Suprapubic skin (tissue), 4 donors: ENCODE measurements around the gene TUBB2A. TPM values are rescaled to one million over a fixed set of nuclear protein-coding genes. Genes with fewer than 3 reads are reported as not detected.
"Not testable (repeated sequence)": the region's sequence is repeated elsewhere in the genome, so short reads cannot be mapped to it uniquely, and the experiment has no call there.

Experiments
- DNase-seq, 2 donors: peaks; one replicate each; pipeline ENCODE4 v3.0.0-alpha.2; 2019; ENCODE audit warnings: low spot score in 2 of 2
- H3K27ac ChIP-seq: fragments of 200-600 bp; sonication (generic); one replicate; pipeline ENCODE4 v1.5.1; 2019
- H3K27me3 ChIP-seq: fragments of 200-600 bp; sonication (generic); one replicate; pipeline ENCODE4 v1.5.1; 2019
- H3K36me3 ChIP-seq: fragments of 200-600 bp; sonication (generic); one replicate; pipeline ENCODE4 v1.5.1; 2019
- H3K4me1 ChIP-seq: fragments of 200-600 bp; sonication (generic); one replicate; pipeline ENCODE4 v1.5.1; 2019
- H3K4me3 ChIP-seq: fragments of 200-600 bp; sonication (generic); one replicate; pipeline ENCODE4 v1.5.1; 2019; ENCODE audit warnings: mild to moderate bottlenecking
- H3K9me3 ChIP-seq: fragments of 200-600 bp; sonication (generic); one replicate; pipeline ENCODE4 v1.5.1; 2019
- EP300 ChIP-seq: sonication (generic); formaldehyde crosslinking; IDR thresholded peaks from one replicate; pipeline ENCODE4 v1.6.1; 2017; ENCODE audit warnings: antibody characterized with exemption
- POLR2A ChIP-seq, 2 donors: fragments of 450-650 bp; IDR thresholded peaks; one replicate each; pipeline ENCODE4 v1.6.1; 2017; ENCODE audit warnings: antibody characterized with exemption in 2 of 2, mild to moderate bottlenecking in 2 of 2, moderate library complexity in 2 of 2
- POLR2AphosphoS5 ChIP-seq, 3 donors: sonication (generic); formaldehyde crosslinking; IDR thresholded peaks; one replicate each; pipeline ENCODE4 v1.6.1; 2017; ENCODE audit warnings: antibody characterized with exemption in 3 of 3
- WGBS: methylation state at CpG from one replicate; pipeline ENCODE4 v1.1.5; 2018; 5-methylcytosine and 5-hydroxymethylcytosine counted together
- total RNA-seq, 4 donors: library from RNA; depleted of rRNA; stranded (reverse); fragments of >200 nt; gene quantifications; one replicate each; pipeline ENCODE4 v1.1.0, GENCODE V29; 2016
- TF ChIP-seq, protein P1 (sequence below), 2 donors: fragments of 200-600 bp in 1 of 2; fragments of 450-650 bp in 1 of 2; sonication (generic) in 1 of 2; IDR thresholded peaks; one replicate each; pipeline ENCODE4 v1.5.1; 2016 to 2019; ENCODE audit warnings: antibody characterized with exemption in 2 of 2, mild to moderate bottlenecking in 1 of 2, moderate library complexity in 1 of 2

The TUBB2A gene
- total RNA-seq, 4 donors from 2014 or later: 121 to 338 (median 242) TPM

- H3K4me3 ChIP-seq: no peak overlapping the region
- H3K36me3 ChIP-seq: no peaks in the 10 kb centered on the region
- no peak overlapping the region for H3K27ac ChIP-seq
- TF ChIP-seq POLR2AphosphoS5 (IDR thresholded peaks at IDR 0.05) (no peak), POLR2A (IDR thresholded peaks at IDR 0.05) (no peak), EP300 (no peak)
- TF ChIP-seq, protein P1, sequence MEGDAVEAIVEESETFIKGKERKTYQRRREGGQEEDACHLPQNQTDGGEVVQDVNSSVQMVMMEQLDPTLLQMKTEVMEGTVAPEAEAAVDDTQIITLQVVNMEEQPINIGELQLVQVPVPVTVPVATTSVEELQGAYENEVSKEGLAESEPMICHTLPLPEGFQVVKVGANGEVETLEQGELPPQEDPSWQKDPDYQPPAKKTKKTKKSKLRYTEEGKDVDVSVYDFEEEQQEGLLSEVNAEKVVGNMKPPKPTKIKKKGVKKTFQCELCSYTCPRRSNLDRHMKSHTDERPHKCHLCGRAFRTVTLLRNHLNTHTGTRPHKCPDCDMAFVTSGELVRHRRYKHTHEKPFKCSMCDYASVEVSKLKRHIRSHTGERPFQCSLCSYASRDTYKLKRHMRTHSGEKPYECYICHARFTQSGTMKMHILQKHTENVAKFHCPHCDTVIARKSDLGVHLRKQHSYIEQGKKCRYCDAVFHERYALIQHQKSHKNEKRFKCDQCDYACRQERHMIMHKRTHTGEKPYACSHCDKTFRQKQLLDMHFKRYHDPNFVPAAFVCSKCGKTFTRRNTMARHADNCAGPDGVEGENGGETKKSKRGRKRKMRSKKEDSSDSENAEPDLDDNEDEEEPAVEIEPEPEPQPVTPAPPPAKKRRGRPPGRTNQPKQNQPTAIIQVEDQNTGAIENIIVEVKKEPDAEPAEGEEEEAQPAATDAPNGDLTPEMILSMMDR (IDR thresholded peaks at IDR 0.05): no peak
- DNase-seq: no peak
- no peaks in the 10 kb centered on the region for H3K9me3 ChIP-seq
- no peaks in the 10 kb centered on the region for H3K27me3 ChIP-seq
- peaks cover 9% of the 10 kb centered on the region for H3K4me1 ChIP-seq
- 86% methylated on average over 2 of the region's 2 CpGs for WGBS
Measured at GRCh38 chr6:3201388-3201787, 44.0 kb upstream of the TUBB2A start.

GRCh38 chr6:3200682-3201081 lies 43.3 kb upstream of the TUBB2A start:
- no peaks in the 10 kb centered on the region for H3K9me3 ChIP-seq
- no peak overlapping the region for H3K27ac ChIP-seq
- TF ChIP-seq POLR2AphosphoS5 (IDR thresholded peaks at IDR 0.05): no peak
- no peak for DNase-seq
- H3K36me3 ChIP-seq: no peaks in the 10 kb centered on the region
- no peak overlapping the region for H3K4me3 ChIP-seq
- H3K27me3 ChIP-seq: no peaks in the 10 kb centered on the region
- peaks cover 4% of the 10 kb centered on the region for H3K4me1 ChIP-seq

DNA sequence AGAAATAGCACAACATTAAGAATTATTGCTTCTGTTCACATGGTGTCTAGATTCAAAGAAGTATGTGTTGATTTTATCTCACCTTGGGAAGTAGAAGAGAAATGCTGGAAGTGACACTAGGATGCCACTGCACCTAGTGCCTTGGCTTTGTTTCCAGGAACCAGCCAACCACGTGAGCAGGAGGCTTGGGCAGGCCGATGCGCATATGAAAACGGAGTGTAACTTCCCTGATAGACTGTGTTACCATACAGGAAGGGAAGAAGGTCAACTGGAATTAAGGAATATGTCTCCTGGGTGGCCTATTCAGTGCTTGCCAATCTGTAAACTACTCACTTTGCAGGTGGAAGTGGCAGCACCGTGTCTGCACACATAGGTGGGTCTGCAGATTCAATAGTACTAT lies 42.0 kb upstream of the TUBB2A start:
- no peaks in the 10 kb centered on the region for H3K4me1 ChIP-seq
- H3K27ac ChIP-seq: no peak overlapping the region
- no peaks in the 10 kb centered on the region for H3K27me3 ChIP-seq
- WGBS: 90% methylated on average over 5 of the region's 5 CpGs
- H3K9me3 ChIP-seq: no peaks in the 10 kb centered on the region
- no peaks in the 10 kb centered on the region for H3K36me3 ChIP-seq
- no peak overlapping the region for H3K4me3 ChIP-seq
- DNase-seq: no peak
- TF ChIP-seq POLR2A (IDR thresholded peaks at IDR 0.05) (no peak), EP300 (no peak), POLR2AphosphoS5 (IDR thresholded peaks at IDR 0.05) (no peak)
- TF ChIP-seq, protein P1 (IDR thresholded peaks at IDR 0.05): no peak

- H3K27me3 ChIP-seq, H3K4me1 ChIP-seq, H3K27ac ChIP-seq, H3K36me3 ChIP-seq, H3K9me3 ChIP-seq, H3K4me3 ChIP-seq, DNase-seq: not testable (repeated sequence)
- 86% methylated on average over 3 of the region's 5 CpGs for WGBS
Measured at GRCh38 chr6:3197734-3198133, 40.4 kb upstream of the TUBB2A start.

DNA sequence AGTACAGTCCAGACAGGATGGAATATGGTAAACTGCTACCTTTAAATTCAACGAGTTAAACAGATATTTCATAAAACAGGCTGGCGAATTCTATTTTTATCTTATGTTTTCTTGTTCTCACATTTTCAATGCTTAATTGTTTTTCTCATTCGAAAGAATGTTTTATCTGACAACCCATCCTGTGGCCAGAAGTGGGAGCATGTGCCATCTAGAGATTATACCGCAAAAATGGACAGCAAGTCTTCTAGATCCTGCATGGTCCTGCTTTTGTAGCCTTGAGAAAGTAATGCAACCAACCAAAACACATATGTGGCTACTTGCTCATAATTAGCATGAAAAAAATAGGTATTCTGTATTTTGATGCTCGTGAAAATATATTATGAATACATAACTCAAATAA lies 39.4 kb upstream of the TUBB2A start:
- no peak overlapping the region for H3K4me3 ChIP-seq
- DNase-seq: no peak
- no peak for TF ChIP-seq POLR2AphosphoS5 (IDR thresholded peaks at IDR 0.05)
- TF ChIP-seq, protein P1 (IDR thresholded peaks at IDR 0.05): no peak
- TF ChIP-seq EP300: no peak
- TF ChIP-seq POLR2A (IDR thresholded peaks at IDR 0.05): no peak
- no peaks in the 10 kb centered on the region for H3K36me3 ChIP-seq
- H3K4me1 ChIP-seq: no peaks in the 10 kb centered on the region
- H3K9me3 ChIP-seq: no peaks in the 10 kb centered on the region
- no peak overlapping the region for H3K27ac ChIP-seq
- H3K27me3 ChIP-seq: no peaks in the 10 kb centered on the region
- 82% methylated on average over 5 of the region's 5 CpGs for WGBS

DNA sequence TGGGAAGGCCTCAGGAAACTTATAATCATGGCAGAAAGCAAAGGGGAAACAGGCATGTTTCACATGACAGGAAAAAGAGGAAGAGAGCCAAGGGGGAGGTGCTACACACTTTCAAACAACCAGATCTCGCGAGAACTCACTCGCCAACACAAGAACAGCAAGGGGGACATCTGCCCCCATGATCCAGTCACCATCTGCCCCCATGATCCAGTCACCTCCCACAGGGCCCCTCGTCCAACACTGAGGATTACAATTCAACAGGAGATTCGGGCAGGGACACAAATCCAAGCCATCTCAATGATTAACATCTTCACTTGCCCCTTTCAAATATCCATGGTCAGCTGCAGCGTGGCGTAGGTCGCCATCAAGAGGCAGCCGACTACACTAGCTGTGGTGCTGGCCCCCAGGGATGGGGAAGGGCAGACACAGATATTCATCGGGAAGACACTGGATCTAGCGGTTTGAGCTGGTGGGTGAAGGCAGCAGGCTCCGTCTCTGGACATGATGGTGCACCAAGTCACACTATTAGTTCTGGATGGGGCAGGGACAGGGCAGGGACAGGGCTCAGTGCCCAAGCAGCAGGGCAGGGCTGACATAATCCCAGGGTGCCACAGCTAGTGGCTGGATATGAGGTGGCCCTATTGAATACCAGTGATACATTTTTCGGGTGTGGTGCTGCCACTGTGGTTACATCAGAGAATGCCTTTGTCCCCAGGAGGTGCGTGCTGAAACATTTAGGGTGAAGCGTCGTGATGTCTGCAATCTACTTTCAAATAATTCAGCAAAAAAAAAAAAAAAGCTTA lies 38.6 kb upstream of the TUBB2A start:
- TF ChIP-seq EP300: no peak
- TF ChIP-seq, protein P1 (IDR thresholded peaks at IDR 0.05): no peak
- TF ChIP-seq POLR2AphosphoS5 (IDR thresholded peaks at IDR 0.05): no peak
- no peak for TF ChIP-seq POLR2A (IDR thresholded peaks at IDR 0.05)
- DNase-seq: no peak
- Histone ChIP-seq H3K9me3 (no peaks in the 10 kb centered on the region), H3K4me1 (no peaks in the 10 kb centered on the region), H3K36me3 (no peaks in the 10 kb centered on the region), H3K27ac (no peak overlapping the region), H3K27me3 (no peaks in the 10 kb centered on the region), H3K4me3 (no peak overlapping the region)
- 80% methylated on average over 16 of the region's 16 CpGs for WGBS
